Measurements from ENCODE around the gene CALN1. TPM values are rescaled to one million over a fixed set of nuclear protein-coding genes. Genes with fewer than 3 reads are reported as not detected.

Gene CALN1
- total and polyA plus RNA-seq, 2 of the 8 experiments (the other 6 are each of a cell fraction or from before 2014, with no cell fraction given) = 6.4 to 15.2 TPM

DNA sequence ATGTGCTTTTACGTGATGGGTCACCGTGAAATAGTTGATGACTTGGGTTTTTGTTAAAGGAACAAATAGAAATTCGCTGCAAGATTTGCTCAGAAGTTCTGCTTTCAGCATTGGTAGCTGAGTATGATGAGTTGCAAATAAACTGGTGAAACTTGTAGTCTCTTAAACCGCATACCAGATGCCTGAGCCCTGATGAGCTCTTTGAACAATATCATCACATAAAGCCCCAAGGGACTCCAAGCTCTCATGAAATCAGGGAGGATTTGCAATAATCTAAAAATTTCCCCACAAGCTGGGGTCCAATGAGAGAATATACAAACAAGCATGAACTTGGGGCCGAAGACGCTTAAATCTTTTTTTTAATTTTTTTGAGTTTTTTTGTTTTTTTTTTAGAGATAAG lies 312.4 kb downstream of the CALN1 start:
- Histone ChIP-seq H2BK20ac (ENCODE audit: low read length) (no peak overlapping the region), H3K9ac (replicated peaks in 1 of 4; ENCODE audit: extremely low read depth in 1 of 4, low read depth in 3 of 4, low read length in 3 of 4) (no peak overlapping the region), H3K23me2 (ENCODE audit: low read depth, low read length) (no peaks in the 10 kb centered on the region), H3K36me3 (ENCODE audit: control insufficient read depth in 2 of 4, insufficient read depth in 4 of 4, low read length in 3 of 4) (no peaks in the 10 kb centered on the region; a peak in 1 of 8 replicates), H2BK15ac (ENCODE audit: low read length) (no peak overlapping the region), H4K5ac (ENCODE audit: insufficient read length, low read depth, low read length) (no peak overlapping the region), H3K56ac (replicated peaks; ENCODE audit: insufficient read length, low read depth, low read length) (no peak overlapping the region), H3K79me1 (ENCODE audit: low read depth, low read length) (no peaks in the 10 kb centered on the region; the same call in 1 of the 2 replicates), H4K91ac (replicated peaks; ENCODE audit: insufficient read length, low read length) (no peak overlapping the region), H4K8ac (ENCODE audit: extremely low read depth, insufficient read depth, low read length) (no peak overlapping the region), H3K27me3 (replicated peaks in 1 of 4; ENCODE audit: control insufficient read depth in 3 of 4, extremely low read depth in 1 of 4, insufficient read depth in 3 of 4, low read length in 3 of 4) (no peaks in the 10 kb centered on the region), H2BK5ac (ENCODE audit: low read depth, low read length) (no peak overlapping the region), H3K4me3 (ENCODE audit: extremely low read depth in 1 of 4, insufficient read depth in 2 of 4, low read depth in 3 of 4, low read length in 4 of 4) (no peak overlapping the region), H3K4me2 (ENCODE audit: insufficient read depth in 1 of 2, low read depth in 2 of 2, low read length in 2 of 2) (no peak overlapping the region), H4K20me1 (replicated peaks in 1 of 2; ENCODE audit: control insufficient read depth in 1 of 2, insufficient read depth in 2 of 2, low read length in 2 of 2) (no peaks in the 10 kb centered on the region), H3K79me2 (ENCODE audit: control insufficient read depth in 1 of 2, insufficient read depth in 2 of 2, low read length in 2 of 2) (no peaks in the 10 kb centered on the region), H2AK5ac (ENCODE audit: low read depth, low read length) (no peak overlapping the region), H3K18ac (ENCODE audit: extremely low read depth, low read length) (no peak overlapping the region), H3K27ac (ENCODE audit: low read depth, low read length) (no peak overlapping the region), H3K4me1 (replicated peaks in 1 of 4; ENCODE audit: control insufficient read depth in 3 of 4, insufficient read depth in 4 of 4, low read length in 3 of 4) (no peaks in the 10 kb centered on the region), H3K9me3 (ENCODE audit: insufficient read depth in 2 of 2, low read depth in 1 of 2, low read length in 1 of 2) (no peaks in the 10 kb centered on the region), H2AFZ (ENCODE audit: low read length) (no peak overlapping the region), H3K23ac (ENCODE audit: insufficient read length) (no peak overlapping the region), H3K4ac (replicated peaks; ENCODE audit: insufficient read length, low read depth, low read length) (no peak overlapping the region), H2BK120ac (replicated peaks; ENCODE audit: low read depth, low read length) (no peak overlapping the region), H2BK12ac (ENCODE audit: low read depth, low read length) (no peak overlapping the region), H3K14ac (ENCODE audit: insufficient read length) (no peak overlapping the region)
- 96% methylated on average over 6 of the region's 6 CpGs; no CpG with 5 or more reads in 1 of the 2 experiments for WGBS, 2 experiments (ENCODE audit: extremely low coverage in 1 of 2, insufficient coverage in 1 of 2, insufficient read length in 1 of 2, insufficient replicate concordance in 2 of 2, low coverage in 1 of 2, low lambda C conversion rate in 2 of 2, missing lambda C conversion rate in 1 of 2)
- ChIA-PET POLR2A (ENCODE audit: partially characterized antibody) (interaction anchor here (1.0 kb wide), 1 partner anchor 89 kb away, joined by 3 read pairs; no protein-coding TSS in a partner anchor), CTCF (ENCODE audit: partially characterized antibody) (interaction anchor here (1.4 to 1.7 kb wide), 3 partner anchors 14 to 174 kb away, joined by 3 to 4 read pairs (median 4); no protein-coding TSS in a partner anchor)
- TF ChIP-seq ASH2L (IDR thresholded peaks at IDR 0.05; ENCODE audit: low read length) = no peak
- TF ChIP-seq JUND (IDR thresholded peaks at IDR 0.05; ENCODE audit: low read length) = no peak
- no peak for TF ChIP-seq KDM5A (IDR thresholded peaks at IDR 0.05; ENCODE audit: low read length)
- TF ChIP-seq YY1 (IDR thresholded peaks at IDR 0.05; ENCODE audit: low read depth, low read length) = no peak
- no peak for TF ChIP-seq RAD21 (IDR thresholded peaks at IDR 0.05 in 1 of 2, conservative IDR thresholded peaks at IDR 0.05 in 1 of 2; ENCODE audit: low read depth in 2 of 2, low read length in 2 of 2)
- TF ChIP-seq CHD2 (IDR thresholded peaks at IDR 0.05; ENCODE audit: low read length) = no peak
- DNase-seq (ENCODE audit: low read depth in 1 of 2, low spot score in 2 of 2) (no peak), FAIRE-seq (no peak)

All from H1 (cell line).